PC-3 (cell line): ENCODE results near the gene C1orf198.

Source experiments
- CTCF ChIP-seq: fragments of 300-600 bp; sonication (generic); conservative IDR thresholded peaks from 2 replicates; pipeline ENCODE4 v1.5.1; 2017; ENCODE audit warnings: antibody characterized with exemption, low read depth, mild to moderate bottlenecking, low read length
- EZH2phosphoT487 ChIP-seq: fragments of 300-600 bp; sonication (generic); IDR thresholded peaks from 2 replicates; pipeline ENCODE4 v1.6.1; 2018; ENCODE audit warnings: mild to moderate bottlenecking, antibody characterized with exemption, low read length, borderline replicate concordance

- TF ChIP-seq CTCF (no peak), EZH2phosphoT487 (no peak)
These were observed 36.5 kb downstream of the C1orf198 start for GRCh38 chr1:230831771-230832170.
